ENCODE results near the gene GPR39. TPM values are rescaled to one million over a fixed set of nuclear protein-coding genes. Genes with fewer than 3 reads are reported as not detected.

The GPR39 gene
- total and polyA plus RNA-seq, 7 donors = 0.05 to 0.08 TPM; not detected in 5

DNA sequence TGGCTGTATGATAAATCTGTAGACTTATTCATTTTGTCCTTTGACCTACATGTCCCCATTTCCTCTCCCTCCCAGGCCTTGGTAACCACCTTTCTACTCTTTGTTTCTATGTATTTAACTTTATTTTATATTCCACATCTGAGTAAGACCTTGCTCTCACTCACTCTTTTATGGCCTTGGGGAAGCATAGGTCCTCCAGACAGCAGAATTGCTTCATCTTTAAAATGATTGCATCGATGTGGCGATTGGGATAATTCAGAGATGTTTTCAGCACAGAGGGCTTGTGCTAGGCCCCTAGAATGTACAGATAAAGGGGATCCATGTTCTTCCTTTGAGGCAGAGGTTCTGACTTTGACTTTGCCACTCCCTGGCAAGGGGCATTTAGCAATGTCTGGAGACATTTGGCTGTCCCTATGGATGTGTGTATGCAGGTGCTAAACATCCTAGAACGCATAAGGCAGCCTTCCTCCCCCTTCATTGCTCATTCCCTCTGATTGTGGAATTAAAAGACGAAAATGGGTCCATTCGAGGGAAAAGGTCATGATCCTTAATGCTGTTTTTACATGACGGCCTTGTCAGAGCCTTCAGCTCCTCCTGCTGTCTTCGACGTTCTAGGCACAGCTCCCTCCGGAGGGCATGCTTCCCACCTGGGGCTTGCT lies 1.2 kb upstream of the GPR39 start:
- no peak for TF ChIP-seq CTCF (IDR thresholded peaks at IDR 0.05)
- intact Hi-C loops (cut with DNase I) = no loop called here
- WGBS, 3 donors = 41 to 48% (median 42%) methylated on average over 9 of the region's 9 CpGs
- ATAC-seq (no peak), DNase-seq (no peak)
- Histone ChIP-seq H3K27me3 (ENCODE audit: insufficient read depth in 3 of 3, low read length in 2 of 3) (no peaks in the 10 kb centered on the region), H3K36me3 (ENCODE audit: insufficient read depth in 1 of 2, low read depth in 1 of 2) (no peaks in the 10 kb centered on the region), H3K9me3 (no peaks in the 10 kb centered on the region), H3K27ac (peak overlapping the region; percentile 84), H3K4me1 (peaks cover 13% of the 10 kb centered on the region), H3K4me3 (peak overlapping the region; percentile 69)

GRCh38 chr2:132415915-132416722 lies 486 bp upstream of the GPR39 start:
- 2 to 3% (median 2%) methylated on average over 43 to 60 of the region's 60 CpGs for WGBS, 3 donors
- intact Hi-C loops (cut with DNase I) = no loop called here
- no peaks in the 10 kb centered on the region for H3K36me3 ChIP-seq (ENCODE audit: insufficient read depth in 1 of 2, low read depth in 1 of 2)
- no peak for TF ChIP-seq CTCF (IDR thresholded peaks at IDR 0.05)
- peak overlapping the region; percentile 69 for H3K4me3 ChIP-seq
- no peaks in the 10 kb centered on the region for H3K9me3 ChIP-seq
- ATAC-seq (peak; percentile 92 to 96 (median 95)), DNase-seq (peak; percentile 72 to 83)
- peak overlapping the region; percentile 84 for H3K27ac ChIP-seq
- H3K4me1 ChIP-seq = peaks cover 13% of the 10 kb centered on the region
- no peaks in the 10 kb centered on the region for H3K27me3 ChIP-seq (ENCODE audit: insufficient read depth in 3 of 3, low read length in 2 of 3)

GRCh38 chr2:132417430-132418035 lies 928 bp downstream of the GPR39 start:
- Histone ChIP-seq H3K27ac (no peak overlapping the region), H3K27me3 (ENCODE audit: insufficient read depth in 3 of 3, low read length in 2 of 3) (no peaks in the 10 kb centered on the region), H3K4me1 (peaks cover 13% of the 10 kb centered on the region), H3K36me3 (ENCODE audit: insufficient read depth in 1 of 2, low read depth in 1 of 2) (no peaks in the 10 kb centered on the region), H3K4me3 (no peak overlapping the region), H3K9me3 (no peaks in the 10 kb centered on the region)
- DNase-seq (peak in 1 of 2 donors; percentile 15), ATAC-seq (no peak)
- TF ChIP-seq CTCF (IDR thresholded peaks at IDR 0.05) = no peak
- intact Hi-C loops (cut with DNase I) = no loop called here
- 96 to 98% (median 96%) methylated on average over 30 of the region's 30 CpGs for WGBS, 3 donors

DNA sequence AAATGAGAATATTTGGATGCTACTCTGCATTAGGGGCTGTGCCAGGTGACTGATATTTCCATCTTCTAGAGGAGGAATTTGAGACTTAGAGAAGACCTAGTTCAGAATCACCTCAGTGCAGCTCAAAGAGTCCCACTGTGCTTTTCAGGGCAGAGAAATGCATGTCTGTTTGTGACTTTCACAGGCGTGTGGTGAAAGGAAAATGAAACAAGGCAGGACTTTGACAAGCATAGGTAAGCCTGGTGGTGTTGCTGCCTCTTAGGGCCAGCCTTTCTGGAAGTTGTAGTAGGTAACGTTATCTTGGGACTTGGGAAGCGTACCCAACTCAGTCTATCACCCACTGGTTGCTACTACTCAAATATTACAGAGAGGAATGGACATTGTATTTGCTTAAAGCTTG lies 2.6 kb downstream of the GPR39 start:
- no peaks in the 10 kb centered on the region for H3K36me3 ChIP-seq (ENCODE audit: insufficient read depth in 1 of 2, low read depth in 1 of 2)
- intact Hi-C loops (cut with DNase I) = no loop called here
- H3K27me3 ChIP-seq (ENCODE audit: insufficient read depth in 3 of 3, low read length in 2 of 3) = no peaks in the 10 kb centered on the region
- WGBS, 3 donors = 78 to 83% (median 78%) methylated on average over 3 of the region's 3 CpGs
- H3K9me3 ChIP-seq = no peaks in the 10 kb centered on the region
- H3K4me3 ChIP-seq = no peak overlapping the region
- no peak overlapping the region for H3K27ac ChIP-seq
- no peak for TF ChIP-seq CTCF (IDR thresholded peaks at IDR 0.05)
- ATAC-seq (no peak), DNase-seq (no peak)
- peaks cover 13% of the 10 kb centered on the region for H3K4me1 ChIP-seq
